ENCODE data around the gene CSMD2.

Gene CSMD2

DNA sequence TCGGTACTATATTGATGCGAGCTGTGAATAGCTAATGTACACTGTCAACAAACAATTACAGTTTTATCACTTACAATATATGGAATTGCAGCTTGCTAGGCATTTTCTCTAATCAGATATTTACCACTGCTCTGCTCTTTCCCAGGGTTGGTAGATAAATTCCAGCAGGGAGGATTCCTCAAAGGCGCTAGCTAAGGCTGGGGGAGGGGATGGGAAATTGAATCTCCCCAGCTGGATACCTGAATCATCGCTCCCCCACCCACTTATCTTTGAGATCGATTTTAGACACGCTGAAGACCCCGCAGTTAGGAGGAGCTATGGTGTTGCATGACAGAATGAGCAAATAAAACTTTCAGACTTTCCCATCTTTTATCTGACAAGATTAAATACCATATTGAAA is 127.2 kb downstream of the CSMD2 start:
- no peak overlapping the region for H3K4me3 ChIP-seq (ENCODE audit: low read length)
- DNase-seq (ENCODE audit: low read depth) = no peak
- TF ChIP-seq, protein P1, sequence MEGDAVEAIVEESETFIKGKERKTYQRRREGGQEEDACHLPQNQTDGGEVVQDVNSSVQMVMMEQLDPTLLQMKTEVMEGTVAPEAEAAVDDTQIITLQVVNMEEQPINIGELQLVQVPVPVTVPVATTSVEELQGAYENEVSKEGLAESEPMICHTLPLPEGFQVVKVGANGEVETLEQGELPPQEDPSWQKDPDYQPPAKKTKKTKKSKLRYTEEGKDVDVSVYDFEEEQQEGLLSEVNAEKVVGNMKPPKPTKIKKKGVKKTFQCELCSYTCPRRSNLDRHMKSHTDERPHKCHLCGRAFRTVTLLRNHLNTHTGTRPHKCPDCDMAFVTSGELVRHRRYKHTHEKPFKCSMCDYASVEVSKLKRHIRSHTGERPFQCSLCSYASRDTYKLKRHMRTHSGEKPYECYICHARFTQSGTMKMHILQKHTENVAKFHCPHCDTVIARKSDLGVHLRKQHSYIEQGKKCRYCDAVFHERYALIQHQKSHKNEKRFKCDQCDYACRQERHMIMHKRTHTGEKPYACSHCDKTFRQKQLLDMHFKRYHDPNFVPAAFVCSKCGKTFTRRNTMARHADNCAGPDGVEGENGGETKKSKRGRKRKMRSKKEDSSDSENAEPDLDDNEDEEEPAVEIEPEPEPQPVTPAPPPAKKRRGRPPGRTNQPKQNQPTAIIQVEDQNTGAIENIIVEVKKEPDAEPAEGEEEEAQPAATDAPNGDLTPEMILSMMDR (conservative IDR thresholded peaks at IDR 0.05; ENCODE audit: low read length) = no peak

DNA sequence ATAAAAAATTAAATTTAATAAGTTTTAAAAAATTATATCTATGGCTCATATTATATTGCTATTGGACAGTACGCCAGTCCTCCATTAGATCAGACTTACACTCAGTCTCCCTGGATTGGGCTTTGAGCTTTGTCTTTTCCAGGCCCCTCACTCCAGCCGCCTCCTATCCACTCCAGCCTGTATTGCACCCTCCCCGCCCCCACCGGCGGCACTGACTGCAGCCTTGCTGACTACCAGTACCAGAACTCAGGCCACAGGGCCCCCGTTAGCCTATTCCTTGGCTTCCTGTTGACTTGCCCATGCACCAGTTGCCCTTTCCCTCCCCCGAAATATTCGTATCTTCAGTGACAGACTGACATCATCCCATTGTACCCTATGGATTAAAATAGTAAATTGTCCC is 127.9 kb downstream of the CSMD2 start:
- no peak for DNase-seq (ENCODE audit: low read depth)
- H3K4me3 ChIP-seq (ENCODE audit: low read length) = no peak overlapping the region
- TF ChIP-seq, protein P1 (conservative IDR thresholded peaks at IDR 0.05; ENCODE audit: low read length) = no peak

DNA sequence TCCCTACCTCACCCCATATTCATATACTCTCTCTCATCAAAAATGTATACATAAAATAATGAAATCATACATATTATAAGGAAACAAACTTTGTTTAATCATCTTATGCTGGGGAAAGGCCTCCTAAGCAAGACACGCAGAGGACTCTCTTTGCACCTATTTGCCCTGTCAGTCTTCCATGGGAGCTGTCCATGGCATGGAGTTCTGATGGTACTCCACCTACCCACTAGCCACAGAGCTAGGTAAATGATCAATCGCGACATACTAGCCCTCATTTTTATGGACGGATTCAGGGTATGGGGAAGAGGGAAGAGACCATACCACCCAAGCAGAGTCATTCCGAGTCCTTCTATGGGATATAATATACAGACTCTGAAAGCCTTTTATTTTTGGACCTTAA is 131.0 kb downstream of the CSMD2 start:
- no peak overlapping the region for H3K4me3 ChIP-seq (ENCODE audit: low read length)
- DNase-seq (ENCODE audit: low read depth) = no peak
- TF ChIP-seq, protein P1 (conservative IDR thresholded peaks at IDR 0.05; ENCODE audit: low read length) = no peak

DNA sequence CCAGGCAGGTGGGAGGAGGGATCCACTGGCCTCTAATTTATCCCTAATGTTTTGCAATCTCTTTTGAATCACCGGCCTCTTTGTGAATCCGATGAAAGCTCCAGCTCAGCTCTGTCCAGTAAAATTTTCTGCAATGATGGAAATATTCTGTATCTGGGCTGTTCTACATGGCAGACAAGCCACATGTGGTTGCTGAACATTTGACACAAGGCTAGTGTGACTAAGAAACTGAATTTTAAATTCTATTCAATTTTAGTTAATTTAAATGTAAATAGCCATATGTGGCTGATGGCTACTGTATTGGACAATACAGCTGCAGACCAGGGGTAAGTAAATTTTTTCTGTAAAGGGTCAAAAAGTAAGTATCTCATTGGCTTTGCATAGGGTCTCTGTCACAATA is 135.1 kb downstream of the CSMD2 start:
- no peak overlapping the region for H3K4me3 ChIP-seq (ENCODE audit: low read length)
- no peak for DNase-seq (ENCODE audit: low read depth)
- TF ChIP-seq, protein P1 (conservative IDR thresholded peaks at IDR 0.05; ENCODE audit: low read length) = no peak

DNA sequence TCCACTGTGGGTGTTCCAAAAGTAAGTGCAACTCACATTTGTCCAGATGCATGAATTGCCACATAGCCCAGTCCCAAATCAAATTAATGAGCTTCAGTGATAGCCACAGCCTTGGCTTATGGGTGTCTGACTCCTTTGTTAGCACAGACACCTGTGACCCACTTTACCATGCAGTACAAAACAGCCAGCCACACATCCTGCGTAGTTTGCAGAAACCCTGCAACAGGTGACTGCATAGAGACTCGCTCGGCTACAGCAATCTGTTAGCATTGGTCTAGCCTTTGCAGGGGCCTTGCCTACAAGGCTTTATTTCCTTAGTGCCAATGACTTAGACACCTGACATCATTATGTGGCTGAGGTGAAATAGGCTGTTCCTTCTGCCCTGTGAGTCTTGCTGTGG is 135.5 kb downstream of the CSMD2 start:
- TF ChIP-seq, protein P1 (conservative IDR thresholded peaks at IDR 0.05; ENCODE audit: low read length) = no peak
- no peak for DNase-seq (ENCODE audit: low read depth)
- H3K4me3 ChIP-seq (ENCODE audit: low read length) = no peak overlapping the region

DNA sequence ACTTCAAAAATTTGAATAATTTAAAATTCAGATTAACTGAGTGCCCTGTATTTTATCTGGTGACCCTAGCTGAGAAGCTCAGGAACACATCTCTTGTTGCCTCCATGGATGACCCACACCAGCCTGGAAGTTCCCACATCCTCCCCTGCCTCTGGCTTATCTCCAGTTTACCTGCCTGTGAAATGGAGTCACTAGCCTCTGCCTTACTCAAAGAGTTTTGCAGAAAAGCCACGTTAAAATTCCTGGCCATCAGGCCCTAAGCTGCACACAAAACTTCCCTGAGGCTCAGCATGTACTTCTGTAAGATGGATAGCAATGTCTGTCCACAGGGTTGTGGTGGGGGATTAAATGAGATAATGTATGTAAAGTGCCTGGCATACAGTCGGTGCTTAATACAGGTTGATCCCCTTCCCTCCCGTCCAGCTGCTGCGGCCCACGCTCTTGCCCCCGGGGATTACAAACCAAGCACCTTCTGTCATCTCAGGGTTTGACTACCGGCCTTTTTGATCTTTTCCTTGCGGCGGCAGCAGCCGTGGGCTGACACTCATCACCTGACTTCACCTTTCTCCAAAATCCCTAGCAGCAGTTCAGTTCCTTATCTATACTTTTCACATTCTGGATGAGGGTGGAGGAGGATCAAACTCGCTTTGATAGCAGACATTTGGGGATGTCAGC is 136.5 kb downstream of the CSMD2 start:
- no peak for DNase-seq (ENCODE audit: low read depth)
- H3K4me3 ChIP-seq (ENCODE audit: low read length) = no peak overlapping the region
- TF ChIP-seq, protein P1 (conservative IDR thresholded peaks at IDR 0.05; ENCODE audit: low read length) = no peak

DNA sequence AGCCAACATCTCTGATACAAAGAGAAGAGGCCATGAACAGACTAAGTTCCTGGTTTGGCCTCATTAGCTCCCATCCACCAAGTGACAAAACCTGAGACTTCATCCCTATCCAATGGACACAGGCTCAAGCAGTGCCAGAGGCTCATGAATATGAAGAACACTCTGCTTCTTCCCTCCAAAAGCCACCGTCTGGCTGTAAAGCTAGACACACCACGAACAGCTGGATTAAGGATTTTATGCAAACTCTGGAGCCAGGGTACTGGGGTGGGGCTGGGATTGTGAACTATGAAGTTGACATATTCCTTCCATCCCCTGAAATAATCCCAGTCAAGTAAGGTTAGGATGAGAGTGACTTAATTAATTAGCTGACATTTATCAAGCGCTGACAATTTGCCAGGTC is 139.4 kb downstream of the CSMD2 start:
- DNase-seq (ENCODE audit: low read depth) = no peak
- TF ChIP-seq, protein P1 (conservative IDR thresholded peaks at IDR 0.05; ENCODE audit: low read length) = no peak
- no peak overlapping the region for H3K4me3 ChIP-seq (ENCODE audit: low read length)

Data from AG10803 (cell line).